ENCODE results near the gene PCIF1.

DNA sequence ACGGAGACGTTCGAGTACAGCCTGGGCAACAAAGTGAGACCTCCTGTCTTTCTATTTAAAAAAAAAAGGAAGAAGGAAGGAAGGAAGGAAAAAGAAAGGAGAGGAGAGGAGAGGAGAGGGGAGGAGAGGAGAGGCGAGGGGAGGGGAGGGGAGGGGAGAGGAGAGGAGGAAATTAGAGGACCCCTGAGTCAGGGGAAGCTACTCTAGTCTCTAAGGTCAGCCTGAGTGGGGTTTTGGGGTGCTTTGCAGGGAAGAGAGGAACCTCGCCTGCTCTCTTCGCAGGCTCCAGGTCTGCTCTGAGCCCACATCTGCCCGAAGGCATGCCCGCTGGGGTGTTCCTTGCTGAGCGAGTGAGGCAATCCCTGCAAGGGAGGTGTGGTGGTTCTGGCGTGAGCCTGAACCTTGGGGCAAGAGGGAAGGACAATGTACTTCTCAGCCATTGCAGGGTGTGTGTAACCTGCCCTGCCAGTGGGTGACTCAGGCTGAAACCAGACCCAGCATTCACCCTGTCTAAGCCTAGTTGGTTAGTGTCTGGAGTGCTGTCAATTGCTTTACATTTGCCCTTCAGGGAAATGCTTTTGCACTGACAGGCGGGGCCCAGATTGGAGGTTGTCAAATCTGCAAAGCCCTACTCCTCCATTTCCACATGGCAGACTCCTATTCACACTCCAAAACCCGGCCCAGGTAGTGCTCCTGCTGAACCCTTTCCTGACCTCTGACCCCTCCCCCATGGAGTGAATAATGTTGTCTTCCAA lies 58.9 kb downstream of the PCIF1 start:
- TF ChIP-seq CTCF (IDR thresholded peaks at IDR 0.05), result no peak
- TF ChIP-seq POLR2A (IDR thresholded peaks at IDR 0.05), result no peak

Data from tibial nerve (tissue), 3 donors.